22Rv1 (cell line): ENCODE measurements around the gene MALRD1.

Experiments
- CTCF ChIP-seq: fragments of 450-650 bp; IDR thresholded peaks from 2 replicates; pipeline ENCODE4 v1.5.1; 2017; ENCODE audit warnings: mild to moderate bottlenecking
- ZFX ChIP-seq: fragments of 450-650 bp; IDR thresholded peaks from 2 replicates; pipeline ENCODE4 v1.6.1; 2017; ENCODE audit warnings: antibody characterized with exemption, borderline replicate concordance

- no peak for TF ChIP-seq CTCF
- TF ChIP-seq ZFX: no peak
Measured at GRCh38 chr10:19719284-19719683, 670.7 kb downstream of the MALRD1 start.
